ENCODE data around the gene ENPP3.

Gene ENPP3

DNA sequence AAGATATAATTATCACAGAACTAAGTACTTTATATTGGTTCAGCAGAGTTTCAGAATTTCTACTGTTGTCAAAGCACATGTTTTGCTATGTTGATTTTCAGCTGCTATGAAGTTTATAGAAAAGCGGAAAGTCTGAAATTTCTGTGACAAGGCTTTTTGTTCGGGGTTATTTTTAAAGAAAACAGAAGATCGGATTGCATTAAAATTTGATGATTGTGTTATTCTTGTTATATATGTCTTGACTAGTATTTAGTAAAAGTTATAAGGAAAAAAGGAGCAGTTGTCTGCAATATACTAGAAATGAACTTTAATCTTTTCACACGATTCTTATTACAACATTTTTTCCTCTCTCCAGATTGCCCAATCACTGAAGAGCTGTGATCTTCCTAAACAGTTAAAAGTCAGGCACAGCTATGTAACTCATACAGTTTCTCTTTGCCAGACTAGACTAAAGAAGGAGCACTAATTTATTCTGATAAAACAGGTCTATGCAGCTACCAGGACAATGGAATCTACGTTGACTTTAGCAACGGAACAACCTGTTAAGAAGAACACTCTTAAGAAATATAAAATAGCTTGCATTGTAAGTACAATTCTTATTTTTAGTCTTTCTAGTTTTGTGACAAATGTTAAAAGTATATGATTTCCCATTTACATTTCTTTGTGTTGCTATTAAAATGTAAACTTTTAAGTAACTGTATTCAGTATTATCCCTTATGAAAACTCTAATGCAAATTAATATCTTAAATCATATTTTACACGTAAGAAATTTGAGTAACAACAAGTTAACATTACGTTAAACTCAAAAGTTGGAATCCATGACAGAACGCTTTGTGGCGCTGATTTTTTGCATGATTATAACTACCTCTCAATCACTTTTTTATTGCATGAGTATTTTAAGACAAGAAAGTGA, at the start of gene ENPP3:
Gene ENPP3 (plus strand): TSS at position 423 of the 913 bp plus-strand sequence. CDS start 83 bp downstream, at position 506.
- no peak for DNase-seq

- DNase-seq, result no peak
Observed at GRCh38 chr6:131587909-131588308, 49.2 kb upstream of the ENPP3 start.

- DNase-seq, result no peak
Observed at GRCh38 chr6:131588643-131589042, 48.5 kb upstream of the ENPP3 start.

DNA sequence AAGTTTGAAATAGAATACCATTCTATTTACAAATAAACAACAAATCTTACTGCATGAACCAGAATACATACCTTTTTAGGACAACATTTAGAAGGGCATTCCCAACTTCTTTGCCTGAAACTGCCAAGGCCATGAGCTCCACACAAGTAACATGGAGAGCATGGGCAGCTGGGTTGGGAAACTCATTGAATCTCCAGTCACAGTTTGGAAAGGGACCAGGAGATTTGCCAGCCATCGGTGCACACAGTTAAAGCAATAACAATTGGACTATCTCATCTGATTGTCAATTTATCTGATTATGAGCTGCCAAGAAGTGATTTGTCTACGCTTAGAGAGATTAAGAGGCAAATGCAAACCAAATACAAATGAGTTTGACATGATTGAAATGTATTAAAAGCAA, 44.2 kb upstream of the ENPP3 start:
- DNase-seq, result no peak

DNA sequence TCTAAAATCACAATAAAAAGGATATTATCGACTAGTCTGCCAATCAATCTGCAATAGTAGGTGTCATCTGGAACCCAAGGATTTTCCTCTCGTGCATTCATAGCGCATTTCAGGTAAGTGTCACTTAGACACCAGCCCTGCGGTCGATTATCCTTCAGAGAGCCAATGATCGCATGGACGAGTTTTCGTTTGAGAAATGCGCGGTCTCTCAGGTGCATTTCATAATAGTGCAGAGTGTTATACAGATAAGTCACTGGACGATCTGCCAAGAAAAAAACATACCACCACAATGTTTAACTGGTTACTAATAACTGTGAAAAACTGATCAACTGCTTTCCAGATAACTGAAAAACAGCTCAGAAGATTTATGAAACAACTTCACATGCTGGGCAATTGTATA, 43.0 kb upstream of the ENPP3 start:
- DNase-seq, result no peak

DNA sequence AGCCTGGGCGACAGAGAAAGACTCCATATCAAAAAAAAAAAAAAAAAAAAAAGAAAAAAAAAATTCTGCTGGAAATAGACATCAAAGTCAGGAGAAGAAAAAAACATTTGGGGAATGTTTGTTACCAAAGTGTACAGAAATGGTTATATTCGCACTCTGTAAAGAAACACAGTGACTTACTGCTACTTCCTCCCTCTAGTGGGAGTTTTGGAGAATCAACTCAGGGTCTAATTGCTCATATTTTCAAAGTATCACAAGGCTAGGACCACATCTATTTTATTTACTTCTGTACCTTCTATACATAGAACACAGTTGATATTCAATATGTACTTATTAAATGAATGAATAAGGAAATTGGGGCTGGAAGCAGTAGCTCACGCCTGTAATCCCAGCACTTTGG, 39.7 kb upstream of the ENPP3 start:
- no peak for DNase-seq

DNA sequence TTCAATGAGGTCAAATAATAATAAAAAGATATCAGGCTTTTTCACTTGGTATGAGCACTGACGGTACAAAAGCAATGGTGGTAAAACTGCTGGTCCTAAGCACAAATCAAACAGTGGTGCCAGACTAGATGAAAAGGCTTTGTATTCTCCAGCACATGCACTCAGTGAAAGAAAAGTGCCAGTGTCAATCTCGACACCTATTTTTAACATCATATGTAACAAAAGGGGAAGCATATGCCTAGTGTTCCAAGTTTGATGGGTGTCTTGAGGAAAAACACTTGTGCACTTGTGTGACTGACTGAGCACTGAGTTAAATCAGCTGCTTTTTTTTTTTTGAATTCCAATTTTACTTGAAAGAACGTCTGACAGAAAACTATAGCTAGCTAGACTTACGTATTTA, 36.4 kb upstream of the ENPP3 start:
- no peak for DNase-seq

- DNase-seq, result no peak
Observed at GRCh38 chr6:131602781-131603312, 34.3 kb upstream of the ENPP3 start.

DNA sequence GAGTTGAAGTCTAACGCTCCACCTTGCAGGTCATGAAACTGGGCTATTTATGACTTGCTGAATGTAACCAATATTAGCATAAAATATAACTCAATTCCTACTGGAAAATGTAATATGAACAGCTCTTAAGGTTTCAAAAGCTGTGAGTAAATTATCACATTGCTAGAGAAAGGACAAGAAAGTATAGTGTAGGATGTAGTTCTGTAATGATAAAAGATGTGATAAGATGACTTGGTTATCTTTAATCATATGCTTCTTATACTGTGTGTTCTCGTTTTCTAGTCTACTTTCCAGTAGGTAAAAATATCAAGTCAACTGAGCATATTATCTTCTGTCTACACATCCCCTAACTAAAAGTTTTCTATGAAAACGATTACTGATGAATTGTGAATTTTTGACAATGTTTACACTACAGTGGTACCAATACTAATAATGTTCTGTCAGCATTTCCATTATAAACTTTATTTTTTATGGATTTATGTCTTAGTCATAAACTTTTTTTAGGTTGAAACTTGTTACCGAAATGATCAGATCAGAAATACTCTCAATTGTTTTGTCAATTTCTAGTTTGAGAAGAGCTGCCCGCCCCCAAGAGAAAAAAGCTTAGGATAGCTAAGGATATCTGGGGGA, 23.7 kb upstream of the ENPP3 start:
- no peak for DNase-seq

GRCh38 chr6:131615275-131615674, 21.8 kb upstream of the ENPP3 start:
- DNase-seq, result no peak

DNA sequence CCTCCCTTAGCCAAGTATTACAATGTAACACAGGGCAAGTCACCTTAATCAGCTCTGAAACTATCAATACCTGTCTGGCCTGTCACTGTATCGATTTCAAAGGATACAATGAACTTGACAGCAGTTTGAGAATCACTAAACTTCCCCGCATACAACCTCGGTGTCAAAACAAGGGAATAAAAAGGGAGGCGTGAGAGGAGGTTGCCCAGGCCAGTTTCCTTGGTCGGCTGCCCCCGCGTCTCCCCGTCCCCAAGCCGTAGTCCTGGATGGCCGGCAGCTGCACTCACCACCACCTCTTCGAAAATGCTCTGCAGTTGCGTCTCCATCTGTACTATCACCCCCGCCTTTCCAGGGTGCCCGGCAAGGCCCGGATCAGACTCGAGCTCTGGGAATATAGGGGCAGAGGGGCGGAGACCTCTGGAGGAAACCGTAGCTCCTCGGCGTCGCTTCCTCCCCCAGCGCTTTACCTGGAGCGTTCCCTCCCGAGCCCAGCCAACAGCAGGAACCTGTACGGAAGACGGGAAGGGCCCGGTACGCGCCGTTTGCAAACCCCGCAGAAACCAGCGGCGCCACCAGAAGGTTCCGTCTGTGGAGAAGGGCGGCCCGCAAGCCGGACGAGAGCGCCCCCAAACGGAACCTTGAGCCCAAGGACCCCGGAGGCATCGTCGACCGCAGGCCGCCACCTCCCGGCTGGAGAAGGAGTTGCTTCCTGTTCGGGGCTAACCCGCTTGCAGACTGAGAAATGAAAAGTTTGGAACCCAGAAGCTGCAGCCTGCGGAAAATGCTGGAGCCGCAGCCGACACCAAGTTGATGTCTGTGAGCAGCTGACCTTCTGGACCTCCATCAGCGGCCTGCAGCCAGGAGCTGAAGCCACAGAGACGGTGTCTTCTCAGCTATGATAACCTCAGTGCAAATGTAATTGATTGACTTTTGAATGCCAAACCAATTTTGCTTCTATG, 9.1 kb upstream of the ENPP3 start, which contains the start of gene MED23:
Gene MED23 (minus strand): TSS at position 519 of the 959 bp plus-strand sequence. CDS start 193 bp downstream, at position 326.
- DNase-seq, result peak; percentile 86

DNA sequence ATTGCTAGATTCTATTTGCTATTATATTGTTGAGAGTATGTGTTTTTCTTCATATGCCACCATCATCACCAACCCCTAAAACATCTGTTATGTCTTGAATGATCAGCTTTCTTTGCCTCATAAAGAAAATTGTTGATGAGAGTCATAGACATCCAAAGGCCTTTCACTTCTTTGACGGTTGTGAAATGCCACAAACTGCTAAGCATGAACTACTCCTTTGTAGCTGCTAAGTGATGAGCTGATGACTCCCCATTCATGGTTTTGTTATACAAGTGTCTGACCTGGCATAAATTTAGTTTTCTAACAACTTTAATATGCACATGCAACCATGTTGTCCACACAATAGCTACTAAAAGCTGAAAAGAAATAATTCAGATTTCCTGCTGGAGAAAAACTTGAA, 8.4 kb upstream of the ENPP3 start:
- DNase-seq, result no peak

GRCh38 chr6:131629651-131630050, 7.5 kb upstream of the ENPP3 start:
- no peak for DNase-seq

- no peak for DNase-seq
Observed at GRCh38 chr6:131631625-131632289, 5.3 kb upstream of the ENPP3 start.

- no peak for DNase-seq
Observed at GRCh38 chr6:131635384-131636340, 1.4 kb upstream of the ENPP3 start.

- DNase-seq, result no peak
Observed at GRCh38 chr6:131638013-131638412, 911 bp downstream of the ENPP3 start.

GRCh38 chr6:131640100-131640499, 3.0 kb downstream of the ENPP3 start:
- no peak for DNase-seq

DNA sequence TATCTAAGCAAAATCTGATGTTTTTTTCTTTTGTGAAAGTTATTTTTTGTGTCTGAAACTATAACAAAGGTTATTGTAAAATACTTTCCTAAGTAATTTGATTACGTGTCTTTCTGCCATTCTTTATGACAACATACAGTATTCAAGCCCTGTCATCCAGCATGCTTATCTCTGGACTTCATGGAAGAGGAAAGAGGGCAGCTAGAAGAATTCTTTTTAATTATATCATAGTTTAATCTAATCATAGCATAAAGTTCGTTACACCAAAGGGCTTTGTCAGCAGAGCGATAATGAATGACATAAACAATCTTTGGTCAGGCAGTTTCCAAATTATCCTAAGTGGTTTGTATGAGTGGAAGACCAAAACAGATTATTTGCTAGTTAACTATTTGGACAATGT, 3.5 kb downstream of the ENPP3 start:
- DNase-seq, result no peak

DNA sequence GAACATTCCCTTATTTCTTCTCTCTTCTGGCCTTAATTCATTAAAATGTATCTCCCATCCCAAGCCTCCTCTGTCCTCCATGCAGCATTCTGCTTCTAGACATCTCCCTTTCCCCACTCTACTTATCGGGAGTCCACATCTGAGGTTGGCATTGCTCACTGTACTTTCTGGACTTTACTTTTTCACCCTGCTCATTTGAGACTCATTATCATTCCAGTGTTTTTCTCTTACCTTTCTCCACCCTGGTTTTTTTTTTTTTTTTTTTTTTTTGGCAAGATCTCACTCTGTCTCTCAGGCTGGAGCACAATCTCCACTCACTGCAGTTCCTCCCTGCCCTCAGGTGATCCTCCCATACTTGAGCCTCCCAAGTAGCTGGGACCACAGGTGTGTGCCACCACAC, 4.5 kb downstream of the ENPP3 start:
- DNase-seq, result no peak

DNA sequence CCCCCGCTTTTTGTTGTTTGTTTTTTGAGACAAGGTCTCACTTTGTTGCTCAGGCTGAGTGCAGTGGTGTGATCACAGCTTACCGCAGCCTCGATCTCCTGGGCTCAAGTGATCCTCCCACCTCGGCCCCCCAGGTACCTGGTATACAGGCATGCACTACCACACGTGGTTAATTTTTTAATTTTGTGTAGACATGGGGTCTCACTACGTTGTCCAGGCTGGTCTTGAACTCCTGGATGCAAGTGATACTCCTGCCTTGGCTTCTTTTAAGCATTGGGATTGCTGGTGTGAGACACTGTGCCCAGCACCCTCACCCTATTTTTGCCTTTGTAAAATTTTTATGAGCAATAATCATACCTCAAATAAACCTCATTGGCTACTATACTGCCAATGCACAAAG, 5.5 kb downstream of the ENPP3 start:
- DNase-seq, result no peak
